Activated CD4-positive, alpha-beta T cell treated with anti-CD3 and anti-CD28 coated beads for 48 hours (primary cell): ENCODE measurements around the gene ACTR3.
"Not testable (repeated sequence)": the region's sequence is repeated elsewhere in the genome, so short reads cannot be mapped to it uniquely, and the experiment has no call there.

ENCODE experiments used
- DNase-seq: peaks from one replicate; pipeline ENCODE4 v3.0.0-alpha.2; 2020

ACTR3 gene

DNA sequence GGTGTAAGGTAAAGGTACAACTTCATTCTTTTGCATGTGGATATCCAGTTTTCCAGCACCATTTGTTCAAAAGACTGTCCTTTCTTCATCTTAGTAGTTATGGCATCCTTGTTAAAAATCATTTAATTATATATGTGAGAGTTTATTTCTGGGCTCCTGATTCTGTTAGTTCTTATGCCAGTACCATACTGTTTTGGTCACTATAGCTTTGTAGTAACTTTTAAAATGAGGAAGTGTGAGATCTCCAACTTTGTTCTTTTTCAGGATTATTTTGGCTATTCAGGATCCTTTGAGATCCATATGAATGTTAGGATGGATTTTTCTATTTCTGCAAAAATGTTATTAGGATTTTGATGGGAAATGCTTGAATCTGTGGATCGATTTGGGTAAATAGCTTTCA is 16.8 kb downstream of the ACTR3 start:
- no peak for DNase-seq

- DNase-seq: no peak
These were observed 17.4 kb downstream of the ACTR3 start for GRCh38 chr2:113907297-113907696.

- peak; percentile 72 for DNase-seq
These were observed 20.3 kb downstream of the ACTR3 start for GRCh38 chr2:113910110-113910717.

GRCh38 chr2:113910967-113911678 is 21.2 kb downstream of the ACTR3 start:
- no peak for DNase-seq

DNA sequence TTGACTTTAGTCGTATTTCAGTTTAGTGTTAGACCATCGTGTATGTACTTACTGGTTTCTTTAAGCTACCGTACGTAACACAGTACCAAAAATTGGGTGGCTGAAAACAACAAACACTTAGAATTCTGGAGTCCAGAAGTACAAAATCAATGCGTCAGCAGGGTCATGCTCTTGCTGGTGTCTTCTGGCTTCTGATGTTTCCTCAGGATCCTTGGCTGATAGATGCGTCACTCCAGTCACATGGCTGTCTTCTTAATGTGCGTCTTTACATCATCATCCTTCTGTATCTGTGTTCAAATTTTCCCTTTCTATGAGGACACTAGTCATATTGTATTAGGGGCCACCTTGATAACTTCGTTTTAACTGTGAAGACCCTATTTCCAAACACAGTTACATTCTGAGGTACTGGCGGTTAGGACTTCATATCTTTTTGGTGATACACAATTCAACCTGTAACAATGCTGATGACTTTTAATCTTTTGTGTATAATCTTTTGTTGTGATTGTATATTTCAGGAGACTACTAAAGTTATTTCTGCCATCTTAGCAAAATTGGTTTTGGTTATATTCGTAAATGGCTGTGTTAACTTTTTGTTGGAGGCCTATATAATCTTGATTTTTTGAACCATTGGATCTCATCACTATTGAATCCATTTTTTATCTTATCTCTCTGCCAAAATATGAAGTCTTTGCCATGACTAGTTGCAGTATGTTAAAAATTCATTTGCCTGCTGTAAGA is 25.4 kb downstream of the ACTR3 start:
- no peak for DNase-seq

GRCh38 chr2:113918229-113918628 is 28.3 kb downstream of the ACTR3 start:
- no peak for DNase-seq

DNA sequence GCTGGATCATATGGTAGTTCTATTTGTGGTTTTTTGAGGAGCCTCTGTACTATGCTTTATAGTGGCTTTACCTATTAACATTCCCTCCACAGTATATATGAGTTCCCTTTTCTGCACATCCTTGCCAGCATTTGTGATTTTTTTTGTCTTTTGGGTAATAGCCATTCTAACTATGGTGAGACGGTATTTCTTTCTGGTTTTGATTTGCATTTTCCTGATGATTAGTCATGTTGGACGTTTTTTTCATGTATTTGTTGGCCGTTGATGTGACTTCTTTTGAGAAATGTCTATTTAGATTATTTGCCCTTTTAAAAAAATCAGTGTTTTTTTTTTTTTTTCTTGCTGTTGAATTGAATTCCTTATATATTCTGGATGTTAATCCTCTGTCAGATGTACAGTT is 31.1 kb downstream of the ACTR3 start:
- DNase-seq: no peak

DNA sequence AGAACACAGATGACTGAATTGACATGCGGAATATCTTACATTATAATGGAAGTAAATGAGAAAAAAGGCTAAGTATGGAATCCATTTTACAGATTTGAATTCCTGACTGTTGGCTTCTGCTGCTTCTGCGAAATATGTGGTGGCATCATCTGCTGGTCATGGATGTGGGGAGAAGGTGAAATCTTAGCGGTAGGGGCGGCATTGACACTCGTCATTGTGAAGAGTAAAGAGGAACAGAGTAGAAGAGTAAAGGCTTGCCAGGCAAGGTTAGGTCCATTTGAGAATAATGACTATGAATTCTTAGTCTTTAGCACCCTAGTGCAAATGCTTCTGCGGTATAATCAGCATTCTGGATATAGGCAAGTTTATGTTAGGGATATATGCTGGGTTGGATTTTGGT is 32.4 kb downstream of the ACTR3 start:
- DNase-seq: no peak

GRCh38 chr2:113922784-113923183 is 32.9 kb downstream of the ACTR3 start:
- DNase-seq: no peak

- DNase-seq: no peak
These were observed 36.0 kb downstream of the ACTR3 start for GRCh38 chr2:113925884-113926283.

- no peak for DNase-seq
These were observed 36.4 kb downstream of the ACTR3 start for GRCh38 chr2:113926314-113926713.

- DNase-seq: no peak
These were observed 40.6 kb downstream of the ACTR3 start for GRCh38 chr2:113930448-113930847.

- no peak for DNase-seq
These were observed 47.6 kb downstream of the ACTR3 start for GRCh38 chr2:113937501-113937900.

DNA sequence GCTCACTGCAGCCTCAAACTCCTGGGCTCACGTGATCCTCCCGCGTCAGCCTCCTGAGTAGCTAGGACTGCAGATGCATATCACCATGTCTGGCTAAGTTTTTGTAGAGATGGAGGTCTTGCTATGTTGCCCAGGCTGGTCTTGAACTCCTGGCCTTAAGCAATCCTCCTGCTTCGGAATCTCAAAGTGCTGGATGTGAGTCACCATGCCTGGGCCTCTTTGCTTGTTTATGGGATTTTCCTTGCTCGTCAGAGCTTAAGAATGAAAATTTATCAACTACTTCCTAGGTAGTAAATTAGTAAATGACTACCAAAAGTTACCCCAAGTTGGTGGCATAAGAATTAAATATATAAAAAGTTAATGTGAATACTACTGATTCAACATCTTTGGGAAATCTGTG is 51.0 kb downstream of the ACTR3 start:
- DNase-seq: no peak

DNA sequence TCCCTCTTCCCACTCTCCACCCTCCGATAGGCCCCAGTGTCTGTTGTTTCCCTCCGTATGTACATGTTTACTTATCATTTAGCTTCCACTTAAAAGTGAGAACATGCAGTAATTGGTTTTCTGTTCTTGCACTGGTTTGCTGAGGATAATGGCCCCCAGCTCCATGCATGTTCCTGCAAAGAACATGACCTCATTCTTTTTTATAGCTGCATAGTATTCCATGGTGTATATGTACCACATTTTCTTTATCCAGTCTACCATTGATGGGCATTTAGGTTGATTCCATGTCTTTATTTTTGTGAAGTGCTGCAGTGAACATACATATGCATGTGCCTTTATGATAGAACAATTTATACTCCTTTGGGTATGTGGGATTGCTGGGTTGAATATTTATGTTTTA is 55.9 kb downstream of the ACTR3 start:
- DNase-seq: not testable (repeated sequence)

GRCh38 chr2:113950906-113951305 is 61.0 kb downstream of the ACTR3 start:
- DNase-seq: not testable (repeated sequence)

DNA sequence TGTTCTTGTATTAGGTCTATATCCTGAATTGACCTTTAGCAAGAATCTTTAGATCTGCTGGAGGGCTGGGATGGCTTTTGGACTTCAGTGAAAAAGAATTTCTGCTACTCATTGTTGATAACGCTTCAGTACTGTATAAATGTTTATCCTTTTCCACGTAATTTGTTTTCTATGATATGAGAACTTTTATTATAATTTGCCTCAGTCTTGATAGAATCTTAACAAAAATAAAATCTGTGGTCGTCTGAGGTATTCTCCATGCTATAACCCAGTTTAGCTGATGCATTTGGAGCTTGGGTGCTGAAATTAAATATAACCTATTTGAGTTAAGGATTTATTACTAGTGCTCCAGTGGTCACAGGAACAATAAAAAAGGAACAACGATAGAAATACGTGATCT is 71.1 kb downstream of the ACTR3 start:
- no peak for DNase-seq

- no peak for DNase-seq
These were observed 73.0 kb downstream of the ACTR3 start for GRCh38 chr2:113962692-113963480.

DNA sequence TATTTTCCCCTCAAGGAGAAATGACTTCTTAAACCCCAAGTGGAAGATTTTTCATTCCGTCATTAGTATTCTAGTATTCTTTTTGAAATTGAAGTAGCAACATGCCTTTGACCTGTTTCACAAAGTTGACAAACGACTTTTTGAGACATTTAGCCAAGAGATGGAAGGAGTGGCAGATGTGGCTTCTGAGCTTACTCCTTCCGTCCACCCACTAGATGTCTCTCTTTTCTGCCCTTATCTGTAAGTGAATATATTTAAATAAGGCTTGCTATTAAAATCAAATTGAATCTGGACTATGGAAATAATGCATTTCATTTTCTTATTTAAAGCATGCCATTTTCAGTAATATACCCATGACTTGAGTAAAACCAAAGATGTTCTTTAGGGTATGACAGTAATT is 74.1 kb downstream of the ACTR3 start:
- no peak for DNase-seq

DNA sequence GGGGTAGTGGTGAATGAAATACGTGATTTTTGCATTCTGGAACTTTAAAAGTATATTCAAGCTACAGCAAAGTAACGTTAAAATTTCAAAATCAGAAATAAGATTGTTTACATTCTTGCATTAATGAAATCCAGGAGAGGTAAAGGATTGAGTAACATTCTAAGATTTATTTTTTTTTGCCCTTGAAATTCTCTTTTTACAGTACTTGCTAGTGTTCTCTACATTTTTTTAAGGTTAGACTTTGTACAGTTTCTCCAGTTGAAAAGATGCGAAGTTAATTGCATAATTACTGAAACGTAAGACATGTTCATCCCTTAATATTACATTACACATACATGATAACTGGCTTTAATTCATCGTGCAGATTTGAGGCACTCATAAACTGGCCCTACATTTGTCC is 74.5 kb downstream of the ACTR3 start:
- DNase-seq: no peak

DNA sequence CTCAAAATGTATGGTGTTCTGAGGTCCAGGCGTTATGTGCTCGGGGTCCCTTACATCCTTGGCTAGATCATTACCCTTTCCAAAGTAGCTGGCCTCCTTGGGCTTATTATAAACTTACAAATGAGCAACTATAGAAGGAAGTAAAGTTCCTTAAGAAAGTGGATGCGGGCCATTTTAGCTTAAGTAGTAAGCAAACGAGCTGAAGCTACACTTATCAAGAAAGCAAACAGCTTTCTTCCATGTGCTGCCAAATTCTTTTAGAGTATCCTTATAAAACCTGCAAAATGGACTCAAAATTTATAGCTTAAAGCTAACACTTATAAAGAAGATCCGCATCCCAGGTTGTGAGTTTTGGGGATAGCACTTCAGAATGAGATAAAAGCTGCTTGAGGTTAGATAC is 75.3 kb downstream of the ACTR3 start:
- DNase-seq: no peak

DNA sequence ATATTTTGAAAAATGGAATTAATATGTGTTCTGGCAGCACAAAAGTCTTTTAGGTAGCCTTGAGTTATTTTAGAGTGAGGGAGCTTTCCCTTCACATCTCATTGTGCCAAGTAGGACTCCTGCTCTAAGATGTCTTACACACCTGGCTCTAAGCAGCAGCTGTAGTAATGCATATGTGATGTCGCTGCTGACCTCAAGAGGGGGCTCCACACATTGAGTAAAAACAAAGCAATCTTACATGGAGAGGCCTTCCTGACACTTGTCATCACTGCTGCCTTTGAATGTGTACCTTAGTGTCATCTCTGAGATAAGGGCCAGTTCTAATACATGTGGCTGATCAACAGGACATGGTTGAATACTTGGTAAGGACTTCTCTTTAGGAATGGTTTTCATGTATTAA is 75.8 kb downstream of the ACTR3 start:
- peak; percentile 41 for DNase-seq

DNA sequence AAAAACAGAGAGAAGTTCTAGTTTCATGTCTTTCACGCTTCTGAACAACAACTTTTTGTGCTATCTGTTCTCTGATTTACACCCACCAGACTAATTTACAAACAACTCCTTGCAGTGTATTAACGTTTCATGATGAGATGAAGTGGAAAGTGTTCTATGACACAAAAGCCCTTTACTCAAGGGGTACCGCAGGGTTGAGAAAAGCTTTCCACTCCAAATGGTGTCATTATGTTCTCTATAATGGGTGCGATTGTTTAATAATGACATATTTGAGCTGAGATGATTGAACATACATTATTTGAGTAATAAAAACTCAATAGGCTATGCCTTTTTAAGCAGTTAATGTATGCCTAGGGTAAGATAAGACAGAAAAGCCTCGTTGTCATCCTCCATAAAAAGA is 76.3 kb downstream of the ACTR3 start:
- no peak for DNase-seq
